Endodermal cell (in vitro differentiated cells): ENCODE data around the gene TRDN. TPM values are rescaled to one million over a fixed set of nuclear protein-coding genes. Genes with fewer than 3 reads are reported as not detected.

ENCODE experiments used
- DNase-seq: peaks from one replicate; pipeline ENCODE4 v3.0.0-alpha.2; 2017
- H3K27ac ChIP-seq: 2 replicates; pipeline ENCODE4 v1.5.1; 2013; ENCODE audit warnings: mild to moderate bottlenecking, low read depth, low read length, moderate library complexity
- H3K27me3 ChIP-seq: 2 replicates; pipeline ENCODE4 v1.6.1; 2013; ENCODE audit warnings: mild to moderate bottlenecking, low read length, moderate library complexity; ENCODE audit not compliant: insufficient read depth, control insufficient read depth, poor library complexity, severe bottlenecking
- H3K36me3 ChIP-seq: 2 replicates; pipeline ENCODE4 v1.7.0; 2013; ENCODE audit warnings: mild to moderate bottlenecking, low read length, moderate library complexity; ENCODE audit not compliant: control insufficient read depth, insufficient read depth
- H3K4me1 ChIP-seq: one replicate; pipeline ENCODE4 v1.7.0; 2013; ENCODE audit warnings: low read length; ENCODE audit not compliant: control insufficient read depth, insufficient read depth
- H3K4me3 ChIP-seq: 2 replicates; pipeline ENCODE4 v1.5.1; 2013; ENCODE audit warnings: mild to moderate bottlenecking, low read length, moderate library complexity
- H3K9ac ChIP-seq: 2 replicates; pipeline ENCODE4 v1.6.1; 2013; ENCODE audit warnings: mild to moderate bottlenecking, low read length, moderate library complexity; ENCODE audit not compliant: poor library complexity, severe bottlenecking; ENCODE audit errors: extremely low read depth
- H3K9me3 ChIP-seq: 2 replicates; pipeline ENCODE4 v1.6.1; 2013; ENCODE audit warnings: mild to moderate bottlenecking, low read length, moderate library complexity; ENCODE audit not compliant: control insufficient read depth
- H3K27ac Mint-ChIP-seq: 2 replicates; pipeline ENCODE4 v1.8.0; 2020; ENCODE audit warnings: mixed read lengths
- H3K27me3 Mint-ChIP-seq: 2 replicates; pipeline ENCODE4 v1.8.0; 2021; ENCODE audit warnings: mild to moderate bottlenecking, mixed read lengths; ENCODE audit not compliant: insufficient read depth
- H3K36me3 Mint-ChIP-seq: 2 replicates; pipeline ENCODE4 v1.8.0; 2020; ENCODE audit warnings: low read depth, mixed read lengths
- H3K4me1 Mint-ChIP-seq: 2 replicates; pipeline ENCODE4 v1.8.0; 2020; ENCODE audit warnings: mixed read lengths
- H3K4me3 Mint-ChIP-seq: 2 replicates; pipeline ENCODE4 v1.8.0; 2020; ENCODE audit warnings: mild to moderate bottlenecking, moderate library complexity, mixed read lengths
- H3K9me3 Mint-ChIP-seq: 2 replicates; pipeline ENCODE4 v1.8.0; 2020; ENCODE audit warnings: mild to moderate bottlenecking, mixed read lengths
- CTCF ChIP-seq: fragments of 200-600 bp; sonication (generic); conservative IDR thresholded peaks from 2 replicates; pipeline ENCODE4 v1.5.0; 2021; ENCODE audit warnings: antibody characterized with exemption, mild to moderate bottlenecking
- WGBS, 2 experiments: methylation state at CpG; one replicate each; pipeline versions ENCODE4 v1.1.5 to v1.1.7; 2013; ENCODE audit warnings: missing lambda C conversion rate in 2 of 2, mixed read lengths in 1 of 2; ENCODE audit not compliant: insufficient coverage in 1 of 2, insufficient read length in 1 of 2; 5-methylcytosine and 5-hydroxymethylcytosine counted together
- total RNA-seq, 2 donors: library from RNA; stranded (reverse); fragmentation: NEBNext Ultra II Directional in 1 of 2; extraction: Animal tissue kit (Norgen Biotek cat#: 25700) in 1 of 2; gene quantifications; 2 replicates in 1 of 2; 3 replicates in 1 of 2; pipeline ENCODE4 v1.2.1, GENCODE V29; 2021

Gene TRDN
- total RNA-seq, 2 donors from 2014 or later, result 74.4 to 136 TPM

- peaks cover 6% of the 10 kb centered on the region for H3K36me3 Mint-ChIP-seq
- no peaks in the 10 kb centered on the region for H3K36me3 ChIP-seq
These were observed 26.7 kb upstream of the TRDN start for GRCh38 chr6:123663436-123663835.

GRCh38 chr6:123662757-123663156, 26.0 kb upstream of the TRDN start:
- Mint-ChIP-seq H3K27ac (no peak overlapping the region), H3K4me3 (no peak overlapping the region), H3K9me3 (peaks cover 9% of the 10 kb centered on the region), H3K4me1 (no peaks in the 10 kb centered on the region), H3K27me3 (no peaks in the 10 kb centered on the region), H3K36me3 (peaks cover 6% of the 10 kb centered on the region)
- no peak for TF ChIP-seq CTCF
- Histone ChIP-seq H3K4me1 (peaks cover 6% of the 10 kb centered on the region), H3K9me3 (peaks cover 10% of the 10 kb centered on the region), H3K27me3 (no peaks in the 10 kb centered on the region), H3K36me3 (no peaks in the 10 kb centered on the region), H3K9ac (no peak overlapping the region), H3K27ac (no peak overlapping the region), H3K4me3 (no peak overlapping the region)
- DNase-seq, result no peak
- 85% methylated on average over 3 of the region's 3 CpGs; no CpG with 5 or more reads in 1 of the 2 experiments for WGBS, 2 experiments

More at GRCh38 chr6:123663436-123663835, 26.7 kb upstream of the TRDN start:
- H3K9ac ChIP-seq, result no peak overlapping the region
- H3K27me3 Mint-ChIP-seq, result no peaks in the 10 kb centered on the region
- H3K9me3 Mint-ChIP-seq, result peaks cover 9% of the 10 kb centered on the region
- H3K4me3 Mint-ChIP-seq, result no peak overlapping the region
- no peak overlapping the region for H3K27ac Mint-ChIP-seq
- no peaks in the 10 kb centered on the region for H3K27me3 ChIP-seq
- H3K9me3 ChIP-seq, result peaks cover 10% of the 10 kb centered on the region
- H3K4me1 Mint-ChIP-seq, result peaks cover 3% of the 10 kb centered on the region
- peaks cover 4% of the 10 kb centered on the region for H3K4me1 ChIP-seq
- DNase-seq, result no peak
- H3K4me3 ChIP-seq, result no peak overlapping the region
- TF ChIP-seq CTCF, result no peak
- H3K27ac ChIP-seq, result no peak overlapping the region

GRCh38 chr6:123661105-123661891, 24.5 kb upstream of the TRDN start:
- Histone ChIP-seq H3K4me3 (no peak overlapping the region), H3K27me3 (no peaks in the 10 kb centered on the region), H3K36me3 (no peaks in the 10 kb centered on the region), H3K27ac (no peak overlapping the region), H3K9ac (no peak overlapping the region), H3K4me1 (peaks cover 4% of the 10 kb centered on the region), H3K9me3 (no peaks in the 10 kb centered on the region)
- Mint-ChIP-seq H3K27ac (no peak overlapping the region), H3K27me3 (no peaks in the 10 kb centered on the region), H3K36me3 (peaks cover under 1% of the 10 kb centered on the region), H3K4me1 (no peaks in the 10 kb centered on the region), H3K4me3 (no peak overlapping the region), H3K9me3 (peaks cover 4% of the 10 kb centered on the region)
- no peak for TF ChIP-seq CTCF
- DNase-seq, result no peak
- WGBS, 2 experiments, result 93 to 96% methylated on average over 4 to 5 of the region's 5 CpGs
